ENCODE measurements around the gene GCAT. TPM values are rescaled to one million over a fixed set of nuclear protein-coding genes. Genes with fewer than 3 reads are reported as not detected.

The GCAT gene
- total and polyA plus RNA-seq, 2 of the 13 experiments (the other 11 are each of a cell fraction or from before 2014, with no cell fraction given): 28.0 to 50.3 TPM

DNA sequence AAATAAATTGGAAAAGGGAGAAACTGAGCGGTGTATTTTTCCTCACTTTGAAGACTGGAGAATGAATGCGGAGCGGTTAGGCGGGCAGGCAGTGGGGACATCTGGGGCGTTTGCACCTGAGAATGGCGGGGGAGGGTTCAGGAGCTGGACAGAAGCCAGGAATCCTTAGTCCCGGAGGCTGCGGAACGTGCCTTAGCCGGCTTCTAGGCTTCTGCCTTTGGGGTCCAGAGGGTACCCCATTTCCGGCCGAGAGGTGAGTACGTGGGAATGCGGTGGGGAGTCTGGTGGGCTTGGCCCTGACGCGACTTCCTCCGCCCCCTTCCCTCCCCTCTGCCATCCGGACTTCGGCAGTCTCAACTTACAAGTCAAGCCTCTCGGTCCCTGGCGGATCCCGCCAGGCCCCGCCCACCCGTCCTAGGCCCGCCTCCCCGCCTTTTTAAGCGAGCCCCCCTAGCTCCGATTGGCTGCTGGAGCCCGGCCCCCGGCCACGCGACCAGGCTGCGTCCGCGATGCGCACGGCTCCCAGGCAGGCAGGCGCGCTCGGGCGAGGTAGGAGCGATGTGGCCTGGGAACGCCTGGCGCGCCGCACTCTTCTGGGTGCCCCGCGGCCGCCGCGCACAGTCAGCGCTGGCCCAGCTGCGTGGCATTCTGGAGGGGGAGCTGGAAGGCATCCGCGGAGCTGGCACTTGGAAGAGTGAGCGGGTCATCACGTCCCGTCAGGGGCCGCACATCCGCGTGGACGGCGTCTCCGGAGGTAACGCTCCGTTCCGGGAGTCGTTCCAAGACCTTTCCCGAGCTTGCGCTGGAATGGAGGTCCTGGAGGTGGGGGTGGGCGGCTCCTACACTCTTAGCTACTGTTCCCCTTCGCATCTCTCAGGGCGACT, at the start of gene GCAT (continued):
- TF ChIP-seq SIX1 (CRISPR knock-in tag; IDR thresholded peaks at IDR 0.05; ENCODE audit: borderline replicate concordance) (no peak), ZNF33A (CRISPR knock-in tag; IDR thresholded peaks at IDR 0.05; ENCODE audit: borderline replicate concordance) (no peak), ZFP36 (IDR thresholded peaks at IDR 0.05; ENCODE audit: borderline replicate concordance, low read depth, low read length, partially characterized antibody) (no peak), HMG20B (CRISPR knock-in tag; conservative IDR thresholded peaks at IDR 0.05) (no peak), CHD2 (IDR thresholded peaks at IDR 0.05; ENCODE audit: low read depth, low read length) (no peak; the same call in 1 of the 2 replicates), RFX5 (IDR thresholded peaks at IDR 0.05; ENCODE audit: low read depth, low read length) (no peak), LCORL (IDR thresholded peaks at IDR 0.05) (no peak), LCORL (CRISPR knock-in tag; IDR thresholded peaks at IDR 0.05) (0 out of 2 replicates have a peak, but pooled peaks have one; percentile 8), KMT2B (CRISPR knock-in tag; IDR thresholded peaks at IDR 0.05) (peak; percentile 26; the same call in 1 of the 2 replicates), ZNF20 (CRISPR knock-in tag; IDR thresholded peaks at IDR 0.05) (no peak), GMEB1 (CRISPR knock-in tag; IDR thresholded peaks at IDR 0.05; ENCODE audit: borderline replicate concordance) (peak; percentile 69; the same call in 1 of the 2 replicates), HOXD1 (CRISPR knock-in tag; IDR thresholded peaks at IDR 0.05) (peak; percentile 78), THAP11 (CRISPR knock-in tag; IDR thresholded peaks at IDR 0.05) (peak; percentile 65; the same call in 1 of the 2 replicates), TOPORS (CRISPR knock-in tag; IDR thresholded peaks at IDR 0.05) (no peak; the same call in 1 of the 2 replicates), ATF7-NPFF (CRISPR knock-in tag; IDR thresholded peaks at IDR 0.05; ENCODE audit: low read depth) (peak; percentile 13), ZNF878 (CRISPR knock-in tag; IDR thresholded peaks at IDR 0.05) (0 out of 2 replicates have a peak, but pooled peaks have one; percentile 38), IKZF1 (IDR thresholded peaks at IDR 0.05) (no peak), ZNF570 (CRISPR knock-in tag; IDR thresholded peaks at IDR 0.05; ENCODE audit: borderline replicate concordance) (no peak), ZNF432 (CRISPR knock-in tag; IDR thresholded peaks at IDR 0.05; ENCODE audit: borderline replicate concordance) (no peak), ZNF607 (CRISPR knock-in tag; IDR thresholded peaks at IDR 0.05; ENCODE audit: borderline replicate concordance) (peak; percentile 77; the same call in 1 of the 2 replicates)
- TF ChIP-seq, protein P1, sequence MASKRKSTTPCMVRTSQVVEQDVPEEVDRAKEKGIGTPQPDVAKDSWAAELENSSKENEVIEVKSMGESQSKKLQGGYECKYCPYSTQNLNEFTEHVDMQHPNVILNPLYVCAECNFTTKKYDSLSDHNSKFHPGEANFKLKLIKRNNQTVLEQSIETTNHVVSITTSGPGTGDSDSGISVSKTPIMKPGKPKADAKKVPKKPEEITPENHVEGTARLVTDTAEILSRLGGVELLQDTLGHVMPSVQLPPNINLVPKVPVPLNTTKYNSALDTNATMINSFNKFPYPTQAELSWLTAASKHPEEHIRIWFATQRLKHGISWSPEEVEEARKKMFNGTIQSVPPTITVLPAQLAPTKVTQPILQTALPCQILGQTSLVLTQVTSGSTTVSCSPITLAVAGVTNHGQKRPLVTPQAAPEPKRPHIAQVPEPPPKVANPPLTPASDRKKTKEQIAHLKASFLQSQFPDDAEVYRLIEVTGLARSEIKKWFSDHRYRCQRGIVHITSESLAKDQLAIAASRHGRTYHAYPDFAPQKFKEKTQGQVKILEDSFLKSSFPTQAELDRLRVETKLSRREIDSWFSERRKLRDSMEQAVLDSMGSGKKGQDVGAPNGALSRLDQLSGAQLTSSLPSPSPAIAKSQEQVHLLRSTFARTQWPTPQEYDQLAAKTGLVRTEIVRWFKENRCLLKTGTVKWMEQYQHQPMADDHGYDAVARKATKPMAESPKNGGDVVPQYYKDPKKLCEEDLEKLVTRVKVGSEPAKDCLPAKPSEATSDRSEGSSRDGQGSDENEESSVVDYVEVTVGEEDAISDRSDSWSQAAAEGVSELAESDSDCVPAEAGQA (IDR thresholded peaks at IDR 0.05; ENCODE audit: low read depth): no peak
- TF ChIP-seq, protein P1 (CRISPR knock-in tag; IDR thresholded peaks at IDR 0.05; ENCODE audit: borderline replicate concordance): no peak
- TF ChIP-seq, protein P2, sequence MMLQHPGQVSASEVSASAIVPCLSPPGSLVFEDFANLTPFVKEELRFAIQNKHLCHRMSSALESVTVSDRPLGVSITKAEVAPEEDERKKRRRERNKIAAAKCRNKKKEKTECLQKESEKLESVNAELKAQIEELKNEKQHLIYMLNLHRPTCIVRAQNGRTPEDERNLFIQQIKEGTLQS (CRISPR knock-in tag; IDR thresholded peaks at IDR 0.05): no peak
